HG02884 (cell line): ENCODE measurements around the gene KITLG.
"Not testable (repeated sequence)": the region's sequence is repeated elsewhere in the genome, so short reads cannot be mapped to it uniquely, and the experiment has no call there.

Experiments used
- ATAC-seq: cut with Tn5 transposase; IDR thresholded peaks from one replicate; pipeline ENCODE4 v1.9.1; 2021; ENCODE audit warnings: mild to moderate bottlenecking, moderate library complexity; ENCODE audit not compliant: unreplicated experiment

KITLG gene

GRCh38 chr12:88496429-88496828, 83.8 kb downstream of the KITLG start:
- no peak for ATAC-seq

DNA sequence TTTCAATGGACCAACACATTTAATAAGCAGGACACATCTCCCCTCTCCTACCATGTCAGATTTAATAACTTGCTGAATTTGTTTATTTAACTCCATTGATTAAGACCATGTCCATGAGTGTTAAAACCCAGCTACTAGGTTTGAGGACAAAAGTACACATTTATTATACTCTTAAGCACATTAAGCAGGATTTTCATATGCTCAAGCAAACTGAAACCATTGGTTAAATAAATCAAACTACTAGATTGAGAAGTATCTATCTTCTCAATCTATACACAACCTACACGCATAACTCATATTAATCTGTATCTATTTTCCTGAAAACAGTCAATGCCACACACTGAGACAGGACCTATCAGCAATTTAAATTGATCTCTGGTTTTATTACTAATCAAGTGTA, 85.2 kb downstream of the KITLG start:
- no peak for ATAC-seq

- ATAC-seq: no peak
Observed at GRCh38 chr12:88494520-88494919, 85.8 kb downstream of the KITLG start.

DNA sequence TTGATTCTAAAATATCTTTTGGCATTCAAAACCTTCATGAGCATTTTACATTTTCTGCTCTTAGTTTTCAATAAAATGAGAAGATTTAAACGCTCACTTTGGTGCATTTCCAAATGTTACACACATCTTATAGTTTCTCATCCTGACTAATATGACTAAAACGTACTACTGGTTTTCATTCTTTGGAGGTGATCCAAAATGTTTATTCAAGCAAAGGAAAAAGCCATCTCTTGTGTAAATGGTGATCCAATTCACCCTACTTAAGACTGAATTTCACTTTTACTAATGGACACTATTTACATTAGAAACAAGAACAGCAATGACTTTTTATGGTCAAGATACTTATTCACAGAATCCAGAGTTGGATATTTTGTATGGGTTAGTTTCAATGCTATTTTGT, 86.6 kb downstream of the KITLG start:
- no peak for ATAC-seq

DNA sequence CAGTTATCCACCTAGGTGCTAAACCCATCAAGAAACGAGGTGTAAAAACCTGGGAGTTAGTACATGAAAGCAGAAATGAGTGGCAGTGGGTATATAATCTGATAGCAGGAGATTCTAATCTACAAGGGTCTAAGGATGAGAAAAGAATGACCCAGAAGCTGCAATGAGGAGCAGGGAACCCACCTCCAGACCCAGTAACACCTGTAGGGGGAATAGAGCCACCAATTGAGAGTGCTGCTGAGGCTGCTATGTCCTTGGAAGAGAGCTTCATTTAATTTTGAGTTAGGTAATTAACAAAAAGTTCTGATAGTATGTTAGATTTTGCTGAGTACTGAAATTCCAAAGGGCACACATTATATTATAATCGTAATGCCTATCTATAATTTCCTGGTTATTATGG, 89.8 kb downstream of the KITLG start:
- ATAC-seq: no peak

- no peak for ATAC-seq
Observed at GRCh38 chr12:88472775-88473174, 107.5 kb downstream of the KITLG start.

- ATAC-seq: no peak
Observed at GRCh38 chr12:88472248-88472647, 108.0 kb downstream of the KITLG start.

DNA sequence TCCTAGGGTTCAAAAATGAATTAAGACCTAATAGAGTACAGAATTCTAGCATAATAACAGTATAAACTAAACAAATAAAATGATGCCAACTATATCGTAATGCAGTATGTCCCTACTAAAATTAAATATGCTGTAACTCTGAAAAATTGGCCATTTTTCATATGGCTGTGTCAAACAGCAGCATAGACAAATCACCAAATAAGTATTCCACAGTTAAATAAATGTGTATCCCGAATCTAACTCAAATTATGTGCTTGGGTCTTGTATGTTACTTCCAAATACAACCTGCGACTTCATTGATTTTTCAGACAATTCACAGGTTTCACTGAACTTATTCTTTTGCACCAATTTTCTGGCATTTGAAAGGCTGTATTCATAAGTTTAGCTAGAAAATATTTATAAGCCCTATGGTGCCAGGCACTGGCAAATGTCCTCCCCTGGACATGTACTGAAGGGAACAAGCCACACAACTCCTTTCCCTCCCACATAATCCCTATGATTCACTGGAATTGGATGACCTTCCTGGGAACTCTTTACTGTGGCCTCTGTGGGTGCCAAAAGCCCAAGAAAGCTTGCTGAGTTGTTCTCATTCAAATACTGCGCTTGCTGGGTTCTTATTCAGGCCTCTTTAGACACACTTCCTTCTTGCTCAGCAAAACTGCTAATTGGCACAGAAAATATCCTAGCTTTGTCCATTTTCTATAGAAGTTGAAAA, 108.8 kb downstream of the KITLG start:
- no peak for ATAC-seq

DNA sequence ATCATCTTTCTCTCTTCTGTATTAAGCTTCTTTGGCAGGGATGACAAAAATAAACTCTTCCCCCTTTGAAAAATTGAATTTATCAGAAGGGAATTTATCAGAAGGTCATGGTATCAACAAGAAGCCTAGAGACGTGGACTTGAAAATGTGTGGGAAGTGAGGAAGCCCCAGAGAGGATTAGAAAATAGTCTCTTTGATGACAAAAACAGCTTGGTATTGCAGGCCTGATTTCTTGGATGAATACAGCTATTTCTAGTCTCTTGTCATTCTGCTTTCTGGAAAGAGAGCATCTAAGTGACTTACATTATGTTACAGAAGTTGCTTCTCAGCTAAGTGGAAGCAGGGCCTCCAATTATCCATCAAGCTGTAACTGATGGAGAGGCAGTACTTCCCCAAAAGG, 111.1 kb downstream of the KITLG start:
- ATAC-seq: no peak

DNA sequence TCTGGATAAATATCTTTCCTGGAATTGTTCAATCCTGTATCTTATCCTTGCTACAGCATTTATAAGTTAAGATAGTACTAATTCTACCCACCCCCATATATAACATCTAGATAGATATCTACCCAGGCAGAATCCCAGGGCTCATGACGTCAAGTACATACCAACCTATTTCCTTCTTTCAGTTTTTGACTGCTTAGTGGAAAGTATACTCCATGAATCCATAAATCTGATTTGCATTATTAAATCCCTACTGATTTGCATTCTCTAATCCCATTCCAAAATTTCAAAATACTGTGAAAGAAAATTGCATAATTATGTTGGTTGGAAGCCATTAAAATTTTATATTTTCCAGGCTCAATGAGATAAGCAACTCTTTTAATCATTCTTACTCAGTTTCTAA, 111.7 kb downstream of the KITLG start:
- no peak for ATAC-seq

DNA sequence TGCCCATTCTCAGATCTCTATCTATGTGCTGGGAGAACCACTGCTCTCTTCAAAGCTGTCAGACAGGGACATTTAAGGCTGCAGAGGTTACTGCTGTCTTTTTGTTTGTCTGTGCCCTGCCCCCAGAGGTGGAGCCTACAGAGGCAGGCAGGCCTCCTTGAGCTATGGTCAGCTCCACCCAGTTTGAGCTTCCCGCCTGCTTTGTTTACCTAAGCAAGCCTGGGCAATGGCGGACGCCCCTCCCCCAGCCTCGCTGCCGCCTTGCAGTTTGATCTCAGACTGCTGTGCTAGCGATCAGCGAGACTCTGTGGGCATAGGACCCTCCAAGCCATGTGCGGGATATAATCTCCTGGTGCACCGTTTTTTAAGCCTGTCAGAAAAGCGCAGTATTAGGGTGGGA, 113.6 kb downstream of the KITLG start:
- ATAC-seq: not testable (repeated sequence)

DNA sequence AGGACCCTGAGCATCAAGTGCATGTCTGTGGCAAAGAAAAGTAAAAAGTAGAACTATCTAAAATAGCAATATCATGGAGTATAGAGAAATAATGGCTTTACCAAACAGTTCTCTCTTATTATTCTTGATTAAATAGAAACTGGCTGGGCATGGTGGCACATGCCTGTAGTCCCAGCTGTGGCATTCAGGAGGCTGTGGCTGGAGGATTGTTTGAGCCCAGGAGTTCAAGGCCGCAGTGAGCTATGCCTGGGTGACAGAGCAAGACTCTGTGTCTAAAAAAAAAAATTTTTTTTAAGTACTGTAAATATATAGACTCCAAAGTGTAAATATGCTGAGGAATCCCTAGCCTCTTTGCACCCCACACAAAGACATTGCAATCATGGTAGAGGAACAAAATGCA, 121.9 kb downstream of the KITLG start:
- ATAC-seq: no peak

DNA sequence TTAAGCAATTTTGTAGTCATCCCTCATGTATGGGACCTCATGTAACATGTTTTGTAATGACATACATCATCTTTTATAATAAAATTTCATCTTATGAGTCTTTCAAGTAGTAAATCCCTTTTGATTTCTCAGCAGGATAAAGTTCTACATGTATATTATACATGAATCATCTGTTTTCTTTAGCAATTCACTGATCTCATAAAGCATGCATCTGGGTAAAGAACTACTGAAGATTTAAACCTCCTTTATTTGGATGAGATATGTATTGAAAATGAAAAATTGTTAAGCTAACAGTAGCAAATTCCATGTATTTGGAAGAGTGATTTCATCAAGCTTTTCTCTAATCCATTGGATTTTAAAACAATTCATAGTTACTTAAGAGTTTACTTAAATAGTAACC, 126.9 kb downstream of the KITLG start:
- no peak for ATAC-seq

GRCh38 chr12:88451205-88451604, 129.1 kb downstream of the KITLG start:
- ATAC-seq: no peak

DNA sequence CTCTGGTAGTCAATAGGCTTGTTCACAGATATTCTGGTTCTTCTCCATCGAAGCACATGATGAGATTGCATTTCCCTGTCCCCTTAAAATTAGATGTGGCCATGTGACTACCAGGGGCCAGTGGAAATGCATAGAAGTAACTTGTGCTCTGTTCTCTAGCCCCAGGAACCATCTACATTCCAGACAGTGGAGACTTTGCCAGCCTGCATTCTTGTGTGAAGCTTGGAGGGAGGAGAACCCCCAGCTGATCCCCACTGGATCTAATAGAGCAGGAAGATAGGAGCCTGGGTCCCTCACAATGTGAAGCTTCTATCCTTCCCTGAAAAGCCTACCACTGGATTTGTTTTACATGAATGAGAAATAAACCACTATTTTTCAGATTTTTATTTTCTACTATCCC, 130.1 kb downstream of the KITLG start:
- ATAC-seq: no peak

- ATAC-seq: no peak
Observed at GRCh38 chr12:88448337-88448915, 131.8 kb downstream of the KITLG start.

DNA sequence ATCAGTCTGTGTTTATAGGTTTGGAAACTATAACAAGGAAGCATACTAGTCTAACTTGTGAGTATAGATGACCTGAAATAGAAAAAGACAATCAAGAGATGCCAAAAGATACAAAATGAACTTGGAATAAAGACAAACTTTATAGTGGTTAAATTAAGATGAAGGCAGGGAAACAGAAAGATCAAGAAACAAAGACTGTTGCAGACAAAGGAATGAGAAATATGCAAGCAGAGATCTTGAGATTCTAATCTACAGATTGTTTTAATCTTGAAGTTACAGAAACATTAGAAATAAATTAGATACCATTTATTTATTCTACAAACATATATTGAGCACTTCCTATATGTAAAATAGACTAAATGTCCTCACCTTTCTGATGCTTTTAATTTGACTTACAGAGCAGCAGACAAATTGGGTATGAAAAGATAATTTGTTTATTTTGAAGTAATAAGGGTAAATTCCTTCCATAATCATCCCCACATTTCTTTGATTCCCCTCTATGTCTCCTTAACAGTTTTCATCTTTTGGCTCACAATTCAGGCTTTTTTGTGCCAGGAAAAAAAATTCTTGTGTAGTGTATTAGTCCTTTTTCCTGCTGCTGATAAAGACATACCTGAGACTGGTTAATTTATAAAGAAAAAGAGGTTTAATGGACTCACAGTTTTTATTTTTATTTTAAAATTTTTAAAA, 134.4 kb downstream of the KITLG start:
- ATAC-seq: no peak

GRCh38 chr12:88444481-88444880, 135.8 kb downstream of the KITLG start:
- ATAC-seq: no peak
